PC-9 (cell line): ENCODE measurements around the gene ADGRF1. TPM values are rescaled to one million over a fixed set of nuclear protein-coding genes. Genes with fewer than 3 reads are reported as not detected.

Experiments
- BruUV-seq: library from RNA; stranded (reverse); fragments of 400-500 nt; replicated peaks from 2 replicates; lab custom pipeline; 2021; lab: Mats Ljungman, UMichigan
- CTCF ChIA-PET: fragments of 300-600 bp; sonication (Branson Sonifier 250); formaldehyde crosslinking; loops from one replicate; lab custom pipeline; 2022; ENCODE audit warnings: antibody characterized with exemption; lab: Charles Lee
- POLR2A ChIA-PET: fragments of 300-600 bp; sonication (Branson Sonifier 250); formaldehyde crosslinking; loops from one replicate; lab custom pipeline; 2022; ENCODE audit warnings: antibody characterized with exemption; ENCODE audit not compliant: unreplicated experiment; lab: Charles Lee
- DNase-seq, 2 experiments: peaks; one replicate each; pipeline versions ENCODE4 v3.0.0 to v3.0.0-alpha.2; 2015 to 2022; ENCODE audit warnings: mixed read lengths in 1 of 2
- H2AFZ ChIP-seq: fragments of 200-600 bp; sonication (generic); 2 replicates; pipeline ENCODE4 v1.8.1; 2017; ENCODE audit warnings: antibody characterized with exemption
- H3F3A ChIP-seq: fragments of 200-600 bp; sonication (generic); 2 replicates; pipeline ENCODE4 v1.8.1; 2017; ENCODE audit warnings: antibody characterized with exemption, mild to moderate bottlenecking, low read depth; ENCODE audit not compliant: insufficient read depth
- H3K27ac ChIP-seq: fragments of 200-600 bp; sonication (generic); 2 replicates; pipeline ENCODE4 v1.6.1; 2016; ENCODE audit warnings: mixed run types
- H3K27me3 ChIP-seq: fragments of 200-600 bp; sonication (generic); 2 replicates; pipeline ENCODE4 v1.6.1; 2016; ENCODE audit warnings: low read depth, mixed run types; ENCODE audit not compliant: insufficient read depth
- H3K36me3 ChIP-seq: fragments of 200-600 bp; sonication (generic); 2 replicates; pipeline ENCODE4 v1.6.1; 2016; ENCODE audit warnings: low read depth, mixed run types
- H3K4me1 ChIP-seq: fragments of 200-600 bp; sonication (generic); replicated peaks from 2 replicates; pipeline ENCODE4 v1.6.1; 2016; ENCODE audit warnings: mixed run types; ENCODE audit not compliant: insufficient read depth
- H3K4me2 ChIP-seq: fragments of 200-600 bp; sonication (generic); 2 replicates; pipeline ENCODE4 v1.6.1; 2017; ENCODE audit warnings: mixed run types
- H3K4me3 ChIP-seq: fragments of 200-600 bp; sonication (generic); 2 replicates; pipeline ENCODE4 v1.6.1; 2016; ENCODE audit warnings: mixed run types
- H3K79me2 ChIP-seq: fragments of 200-600 bp; sonication (generic); 2 replicates; pipeline ENCODE4 v1.6.1; 2017; ENCODE audit warnings: low read depth, mixed run types
- H3K9me2 ChIP-seq: fragments of 200-600 bp; sonication (generic); 2 replicates; pipeline ENCODE4 v1.8.1; 2017; ENCODE audit warnings: mild to moderate bottlenecking; ENCODE audit not compliant: insufficient read depth
- H3K9me3 ChIP-seq: fragments of 200-600 bp; sonication (generic); 2 replicates; pipeline ENCODE4 v1.8.1; 2016; ENCODE audit warnings: low read depth; ENCODE audit not compliant: insufficient read depth
- H4K20me1 ChIP-seq: fragments of 200-600 bp; sonication (generic); 2 replicates; pipeline ENCODE4 v1.8.1; 2017; ENCODE audit not compliant: insufficient read depth
- EZH2 ChIP-seq: fragments of 200-600 bp; sonication (generic); IDR thresholded peaks from 2 replicates; pipeline ENCODE4 v1.8.0; 2017; ENCODE audit warnings: antibody characterized with exemption, low read depth
- intact Hi-C: fragments of 100-400 bp; cut with micrococcal nuclease; formaldehyde crosslinking; loops from one replicate; pipeline ENCODE4 v1.10.0; 2022; ENCODE audit not compliant: unreplicated experiment
- total RNA-seq: library from RNA; stranded (reverse); gene quantifications from 2 replicates; pipeline ENCODE4 v1.2.3, GENCODE V29; 2021
- TF ChIP-seq, protein P1 (sequence below): fragments of 200-600 bp; sonication (generic); conservative IDR thresholded peaks from 2 replicates; pipeline ENCODE4 v1.6.1; 2017; ENCODE audit warnings: mixed run types, antibody characterized with exemption, mild to moderate bottlenecking, moderate library complexity

The ADGRF1 gene
- total RNA-seq, 1 experiment from 2014 or later, result 162 TPM

DNA sequence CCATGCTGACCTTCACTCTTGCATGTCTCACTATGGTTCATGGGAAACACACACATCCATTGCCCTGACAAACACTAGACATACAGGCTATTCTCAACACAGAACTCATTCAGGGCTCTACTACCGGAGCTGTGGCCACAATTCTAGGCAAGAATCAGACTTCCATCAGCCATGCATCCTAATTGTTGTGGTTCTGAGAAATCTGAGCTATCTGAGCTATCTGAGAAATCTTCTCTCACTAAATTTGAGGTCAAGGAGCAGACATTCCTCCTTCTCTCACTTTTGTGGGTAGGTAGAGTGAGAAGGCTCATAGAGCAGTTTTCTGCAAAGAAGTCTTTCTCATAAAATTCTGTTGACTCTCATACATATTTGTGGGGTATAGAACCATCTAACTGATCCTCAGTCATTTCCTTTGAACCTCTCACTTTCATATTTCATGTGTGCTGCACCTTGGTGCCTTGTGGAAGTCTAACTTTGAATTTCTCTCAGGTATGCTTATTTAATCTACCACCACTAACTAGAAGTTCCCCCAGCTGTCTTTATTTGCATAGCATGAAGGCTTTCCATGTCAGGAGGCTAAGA, 43.6 kb downstream of the ADGRF1 start:
- no peaks in the 10 kb centered on the region; the same call in 1 of the 2 replicates for H3K9me3 ChIP-seq
- no peak overlapping the region for H2AFZ ChIP-seq
- H3F3A ChIP-seq, result peaks cover 77% of the 10 kb centered on the region
- H3K4me3 ChIP-seq, result no peak overlapping the region
- no peaks in the 10 kb centered on the region for H4K20me1 ChIP-seq
- H3K4me1 ChIP-seq, result peaks cover 63% of the 10 kb centered on the region
- 0 out of 2 replicates have a peak, but pooled peaks cover 14% of the 10 kb centered on the region for H3K36me3 ChIP-seq
- CTCF ChIA-PET, result no interaction called here
- TF ChIP-seq, protein P1, sequence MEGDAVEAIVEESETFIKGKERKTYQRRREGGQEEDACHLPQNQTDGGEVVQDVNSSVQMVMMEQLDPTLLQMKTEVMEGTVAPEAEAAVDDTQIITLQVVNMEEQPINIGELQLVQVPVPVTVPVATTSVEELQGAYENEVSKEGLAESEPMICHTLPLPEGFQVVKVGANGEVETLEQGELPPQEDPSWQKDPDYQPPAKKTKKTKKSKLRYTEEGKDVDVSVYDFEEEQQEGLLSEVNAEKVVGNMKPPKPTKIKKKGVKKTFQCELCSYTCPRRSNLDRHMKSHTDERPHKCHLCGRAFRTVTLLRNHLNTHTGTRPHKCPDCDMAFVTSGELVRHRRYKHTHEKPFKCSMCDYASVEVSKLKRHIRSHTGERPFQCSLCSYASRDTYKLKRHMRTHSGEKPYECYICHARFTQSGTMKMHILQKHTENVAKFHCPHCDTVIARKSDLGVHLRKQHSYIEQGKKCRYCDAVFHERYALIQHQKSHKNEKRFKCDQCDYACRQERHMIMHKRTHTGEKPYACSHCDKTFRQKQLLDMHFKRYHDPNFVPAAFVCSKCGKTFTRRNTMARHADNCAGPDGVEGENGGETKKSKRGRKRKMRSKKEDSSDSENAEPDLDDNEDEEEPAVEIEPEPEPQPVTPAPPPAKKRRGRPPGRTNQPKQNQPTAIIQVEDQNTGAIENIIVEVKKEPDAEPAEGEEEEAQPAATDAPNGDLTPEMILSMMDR, result no peak
- no peak for TF ChIP-seq EZH2
- BruUV-seq, result TSS peak; percentile 9
- POLR2A ChIA-PET, result interaction anchor here (0.6 to 0.7 kb wide), 4 partner anchors 37 to 815 kb away, joined by 3 to 31 read pairs (median 4); no protein-coding TSS in a partner anchor
- no peaks in the 10 kb centered on the region for H3K79me2 ChIP-seq
- peak; percentile 8 to 53 for DNase-seq
- no peak overlapping the region for H3K4me2 ChIP-seq
- peak overlapping the region; percentile 43 for H3K27ac ChIP-seq
- H3K27me3 ChIP-seq, result no peaks in the 10 kb centered on the region
- no peaks in the 10 kb centered on the region for H3K9me2 ChIP-seq
- intact Hi-C loops, result loop anchor here (10.0 kb wide), 1 partner anchor 294 kb away; no protein-coding TSS in a partner anchor

DNA sequence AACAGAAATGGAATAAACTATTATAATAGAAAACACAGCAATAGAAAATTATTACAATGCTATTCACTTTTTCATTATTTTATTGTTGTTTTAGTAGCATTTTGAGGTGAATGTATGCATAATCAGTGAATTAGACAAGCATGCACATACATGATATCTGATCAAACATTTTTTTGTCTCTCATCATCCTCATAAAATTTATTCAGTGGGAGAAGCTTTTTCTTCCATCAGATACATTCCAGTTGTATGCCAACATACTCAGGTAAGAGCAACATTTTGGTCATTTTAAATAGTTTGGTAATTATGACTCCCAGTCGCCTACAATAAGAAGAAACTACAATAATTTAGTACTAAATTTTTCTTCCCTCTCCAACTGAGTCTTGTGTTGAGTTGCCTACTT, 44.5 kb downstream of the ADGRF1 start:
- BruUV-seq, result no TSS peak
- POLR2A ChIA-PET, result no interaction called here
- no peak for DNase-seq

DNA sequence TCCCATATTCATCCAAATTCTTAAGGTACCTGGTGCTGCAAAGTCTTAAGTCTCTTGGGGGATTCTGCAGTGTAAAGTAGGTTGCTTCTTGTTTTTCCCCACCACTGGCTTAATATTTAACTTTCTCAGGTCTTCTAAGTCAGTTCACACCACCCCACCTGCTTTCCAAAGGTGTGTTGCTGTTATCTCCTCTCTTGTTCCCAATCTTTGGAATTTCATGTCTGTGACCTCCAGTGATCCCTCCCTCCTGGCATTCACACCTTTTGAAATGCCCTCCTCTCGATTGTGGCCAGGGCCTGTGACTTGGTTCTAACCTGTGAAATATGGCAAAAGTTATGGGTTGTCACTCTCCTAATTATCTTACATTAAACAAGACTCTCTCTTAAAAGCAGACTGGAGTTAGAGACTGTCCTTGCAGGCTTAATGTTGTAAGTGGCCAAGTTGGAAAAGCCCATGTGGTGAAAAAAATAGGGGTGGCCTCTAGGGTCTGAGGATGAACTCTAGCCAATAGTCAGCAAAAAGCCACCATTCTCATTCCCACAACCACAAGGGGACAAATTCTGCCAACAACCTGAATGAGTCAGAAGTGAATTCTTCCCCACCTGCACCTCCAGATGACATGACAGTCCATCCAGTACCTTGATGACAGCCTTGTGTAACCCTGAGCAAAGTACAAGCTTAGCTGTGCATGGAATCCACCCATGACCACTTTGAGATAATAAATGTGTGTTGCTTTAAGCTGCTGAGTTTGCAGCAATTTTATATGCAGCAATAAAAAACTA, 45.1 kb downstream of the ADGRF1 start:
- no peak for TF ChIP-seq EZH2
- TF ChIP-seq, protein P1, result no peak

More for the DNA sequence above, 44.5 kb downstream of the ADGRF1 start:
- CTCF ChIA-PET, result no interaction called here
- H3K36me3 ChIP-seq, result 0 out of 2 replicates have a peak, but pooled peaks cover 13% of the 10 kb centered on the region
- no peaks in the 10 kb centered on the region for H3K27me3 ChIP-seq
- H3K4me3 ChIP-seq, result no peak overlapping the region
- peaks cover 75% of the 10 kb centered on the region for H3F3A ChIP-seq
- H3K79me2 ChIP-seq, result no peaks in the 10 kb centered on the region
- TF ChIP-seq, protein P1, result no peak
- no peak for TF ChIP-seq EZH2
- no peaks in the 10 kb centered on the region for H4K20me1 ChIP-seq
- no peak overlapping the region for H3K27ac ChIP-seq
- H3K4me1 ChIP-seq, result peaks cover 67% of the 10 kb centered on the region
- intact Hi-C loops, result loop anchor here (10.0 kb wide), 1 partner anchor 293 kb away; no protein-coding TSS in a partner anchor
- H3K9me3 ChIP-seq, result no peaks in the 10 kb centered on the region; the same call in 1 of the 2 replicates
- no peak overlapping the region for H3K4me2 ChIP-seq
- no peak overlapping the region for H2AFZ ChIP-seq
- no peaks in the 10 kb centered on the region for H3K9me2 ChIP-seq

More for the DNA sequence above, 45.1 kb downstream of the ADGRF1 start:
- CTCF ChIA-PET, result no interaction called here
- DNase-seq, result peak; percentile 19 to 69
- Histone ChIP-seq H3K79me2 (no peaks in the 10 kb centered on the region), H3K4me1 (peaks cover 67% of the 10 kb centered on the region), H4K20me1 (no peaks in the 10 kb centered on the region), H3F3A (peaks cover 69% of the 10 kb centered on the region), H2AFZ (no peak overlapping the region), H3K9me3 (no peaks in the 10 kb centered on the region; the same call in 1 of the 2 replicates), H3K4me2 (no peak overlapping the region), H3K4me3 (no peak overlapping the region), H3K36me3 (0 out of 2 replicates have a peak, but pooled peaks cover 13% of the 10 kb centered on the region), H3K27me3 (no peaks in the 10 kb centered on the region), H3K9me2 (no peaks in the 10 kb centered on the region), H3K27ac (no peak overlapping the region)
- POLR2A ChIA-PET, result no interaction called here
- intact Hi-C loops, result loop anchor here (10.0 kb wide), 1 partner anchor 292 kb away; no protein-coding TSS in a partner anchor
- no TSS peak for BruUV-seq
